GM19372 (cell line): ENCODE results near the gene RNF181.
"Not testable (repeated sequence)": the region's sequence is repeated elsewhere in the genome, so short reads cannot be mapped to it uniquely, and the experiment has no call there.

Experiments used
- ATAC-seq: cut with Tn5 transposase; IDR thresholded peaks from one replicate; pipeline ENCODE4 v1.9.1; 2021; ENCODE audit warnings: mild to moderate bottlenecking, low read depth, moderate library complexity; ENCODE audit not compliant: unreplicated experiment

Gene RNF181

DNA sequence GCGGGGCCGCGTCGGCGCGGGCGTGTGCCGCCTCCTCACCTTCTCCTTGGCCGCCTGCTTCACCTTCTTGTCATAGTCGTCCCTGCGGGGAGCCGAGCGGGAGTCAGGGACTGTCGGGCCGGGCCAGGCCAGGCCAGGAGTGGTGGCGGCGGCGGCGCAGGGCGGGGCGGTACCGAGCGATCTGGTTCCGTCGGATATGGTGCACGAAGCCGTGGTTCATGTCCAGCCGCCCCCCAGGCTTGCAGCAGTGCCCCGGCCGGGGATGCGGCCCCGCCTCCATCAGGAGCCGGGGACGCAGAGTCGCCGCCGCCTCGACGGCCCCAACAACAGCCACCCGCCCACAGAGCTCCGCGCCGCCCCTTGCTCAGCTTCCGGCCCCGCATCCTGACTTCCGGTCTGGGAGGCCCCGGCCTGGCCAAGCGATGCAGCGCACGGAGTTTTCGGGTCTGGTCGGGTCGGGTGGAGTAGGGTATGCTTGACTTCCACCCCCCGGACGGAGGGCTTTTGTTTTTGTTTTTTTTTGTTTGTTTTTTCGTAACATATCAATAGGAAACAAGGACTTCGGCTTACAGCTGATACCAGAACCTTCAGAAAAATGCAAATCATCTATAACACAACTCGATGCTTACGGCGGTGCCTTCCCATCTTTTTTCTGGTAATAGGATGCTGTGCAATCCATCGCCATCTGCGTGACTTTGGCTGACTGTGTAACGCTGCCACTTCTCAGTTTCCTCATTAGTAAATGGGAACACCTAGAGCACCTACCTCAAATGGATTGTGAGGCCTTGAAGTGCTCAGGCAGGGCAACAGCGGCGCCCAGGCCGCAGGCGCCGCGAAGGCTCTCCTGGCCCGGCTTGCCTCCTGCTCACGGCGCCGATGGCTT, 16.4 kb downstream of the RNF181 start, which contains the start of gene C2orf68:
Gene C2orf68 (minus strand): TSS at position 362 of the 883 bp plus-strand sequence. CDS start 82 bp downstream, at position 280.
- peak; percentile 73 for ATAC-seq

DNA sequence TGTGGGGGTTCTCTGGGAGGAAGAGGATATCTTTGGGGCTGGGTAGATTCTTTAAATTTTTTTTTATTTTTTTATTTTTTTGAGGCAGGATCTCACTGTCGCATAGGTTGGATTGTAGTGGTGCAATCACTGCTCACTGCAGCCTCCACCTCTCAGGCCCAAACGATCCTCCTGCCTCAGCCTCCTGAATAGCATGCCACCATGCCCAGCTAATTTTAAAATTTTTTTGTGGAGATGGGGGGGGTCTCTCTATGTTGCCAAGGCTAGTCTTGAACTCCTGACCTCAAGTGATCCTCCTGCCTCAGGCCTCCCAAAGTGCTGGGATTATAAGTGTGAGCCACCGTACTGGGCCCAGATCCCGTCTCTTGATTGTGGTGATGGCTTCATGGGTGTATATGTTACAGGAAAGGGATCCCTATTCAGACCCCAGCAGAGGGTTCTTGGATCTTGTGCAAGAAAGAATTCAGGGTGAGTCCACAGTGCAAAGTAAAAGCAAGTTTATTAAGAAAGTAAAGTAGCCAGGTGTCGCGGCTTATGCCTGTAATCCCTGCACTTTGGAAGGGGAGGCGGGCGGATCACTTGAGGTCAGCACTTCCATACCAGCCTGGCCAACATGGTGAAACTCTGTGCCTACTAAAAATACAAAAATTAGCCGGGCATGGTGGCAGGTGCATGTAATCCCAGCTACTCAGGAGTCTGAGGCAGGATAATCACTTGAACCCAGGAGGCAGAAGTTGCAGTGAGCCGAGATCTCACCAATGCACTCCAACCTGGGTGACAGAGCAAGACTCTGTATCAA, 18.4 kb downstream of the RNF181 start:
- ATAC-seq, result no peak

DNA sequence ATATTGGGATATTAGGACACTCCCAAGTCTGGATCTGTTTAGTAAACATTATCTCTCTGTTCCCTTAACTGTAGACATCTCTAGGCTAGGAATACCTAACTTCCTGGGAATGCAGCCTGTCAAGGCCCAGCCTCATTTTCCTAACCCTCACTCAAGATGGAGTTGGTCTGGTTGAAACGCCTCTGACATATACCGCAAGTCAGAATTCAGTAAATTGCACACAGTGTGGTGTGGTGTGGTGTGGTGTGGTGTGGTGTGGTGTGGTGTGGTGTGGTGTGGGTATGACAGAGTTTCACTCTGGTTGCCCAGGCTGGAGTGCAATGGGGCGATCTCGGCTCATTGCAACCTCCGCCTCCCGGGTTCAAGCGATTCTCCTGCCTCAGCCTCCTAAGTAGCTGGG, 19.2 kb downstream of the RNF181 start:
- ATAC-seq, result not testable (repeated sequence)

GRCh38 chr2:85615413-85615728, 19.8 kb downstream of the RNF181 start:
- ATAC-seq, result no peak

GRCh38 chr2:85617723-85618122, 22.2 kb downstream of the RNF181 start:
- not testable (repeated sequence) for ATAC-seq

GRCh38 chr2:85619617-85620016, 24.1 kb downstream of the RNF181 start:
- no peak for ATAC-seq

GRCh38 chr2:85621338-85621737, 25.8 kb downstream of the RNF181 start:
- no peak for ATAC-seq

DNA sequence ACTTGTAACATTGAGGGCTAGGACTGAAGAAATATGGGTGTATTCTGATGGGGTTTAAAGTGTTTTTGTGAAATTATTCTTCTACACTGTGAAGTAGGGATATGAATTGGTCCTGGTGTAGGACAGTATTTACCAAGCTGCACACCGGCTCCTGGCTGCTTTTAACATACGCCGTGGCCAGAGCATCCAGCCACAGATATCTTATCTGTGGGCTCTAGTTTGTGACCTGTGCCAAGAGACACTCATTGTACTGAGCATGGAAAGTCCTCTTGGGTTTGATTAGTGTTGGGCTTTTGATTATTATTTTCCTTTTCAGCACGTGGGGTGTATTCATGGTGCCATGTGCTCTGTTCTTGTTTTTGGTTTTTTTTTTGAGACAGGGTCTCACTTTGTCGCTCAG, 28.4 kb downstream of the RNF181 start:
- ATAC-seq, result no peak

- ATAC-seq, result no peak
Measured at GRCh38 chr2:85628658-85629057, 33.1 kb downstream of the RNF181 start.

- ATAC-seq, result no peak
Measured at GRCh38 chr2:85631316-85631715, 35.8 kb downstream of the RNF181 start.

- no peak for ATAC-seq
Measured at GRCh38 chr2:85635011-85635410, 39.5 kb downstream of the RNF181 start.

DNA sequence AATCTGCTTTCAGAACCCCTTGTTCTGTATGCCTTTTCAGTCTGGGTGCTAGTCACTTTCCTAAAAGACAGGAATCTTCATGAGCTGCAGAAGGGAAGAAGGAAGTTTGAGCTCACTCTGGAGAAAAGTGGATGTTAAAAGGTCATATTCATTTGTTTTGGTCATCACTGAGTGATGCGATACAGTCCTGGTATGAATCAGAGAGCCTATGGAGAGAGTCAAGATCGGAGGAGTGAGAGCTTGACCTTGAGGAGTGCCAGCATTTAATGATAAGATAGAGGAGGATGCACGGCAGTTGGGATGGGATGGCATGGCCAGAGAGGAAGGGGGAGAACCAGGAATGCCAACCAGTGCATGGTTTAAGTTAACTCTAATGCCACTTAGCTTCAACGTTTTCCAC, 40.1 kb downstream of the RNF181 start:
- ATAC-seq, result no peak

DNA sequence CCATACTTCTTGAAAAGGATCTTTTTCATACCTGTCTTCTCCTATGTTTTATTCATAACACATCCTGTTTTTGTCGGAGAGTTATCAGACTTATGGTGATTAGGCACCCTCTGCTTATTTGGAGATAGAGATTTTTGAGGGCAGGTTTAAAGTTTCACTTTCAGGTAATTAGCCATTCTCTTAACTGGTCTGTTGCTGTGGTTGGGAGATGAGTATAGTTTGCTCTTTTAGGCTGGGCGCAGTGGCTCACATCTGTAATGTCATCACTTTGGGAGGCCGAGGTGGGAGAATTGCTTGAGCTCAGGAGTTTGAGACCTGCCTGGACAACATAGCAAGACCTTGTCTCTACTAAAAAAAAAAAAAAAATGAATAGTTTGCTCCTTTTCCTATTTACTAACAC, 47.2 kb downstream of the RNF181 start:
- ATAC-seq, result no peak

DNA sequence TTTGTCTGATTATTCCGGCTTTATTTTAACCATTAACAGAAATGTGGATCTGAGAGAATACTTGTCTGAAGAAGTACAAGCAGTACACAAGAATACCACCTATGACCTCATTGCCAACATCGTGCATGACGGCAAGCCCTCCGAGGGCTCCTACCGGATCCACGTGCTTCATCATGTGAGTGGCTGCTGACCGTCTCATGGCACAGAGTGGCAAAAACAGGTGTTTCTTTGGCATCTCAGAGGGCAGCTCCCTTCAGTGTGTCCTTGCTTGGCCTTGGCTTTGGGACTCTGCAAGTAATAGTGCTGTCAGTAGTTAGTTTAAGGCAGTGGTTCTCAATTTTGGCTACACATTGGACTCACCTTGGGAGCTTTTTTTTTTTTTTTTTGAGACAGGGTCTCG, 49.4 kb downstream of the RNF181 start:
- ATAC-seq, result no peak

GRCh38 chr2:85646166-85646565, 50.6 kb downstream of the RNF181 start:
- no peak for ATAC-seq
